HepG2 (cell line): ENCODE results near the gene TCAF1. TPM values are rescaled to one million over a fixed set of nuclear protein-coding genes. Genes with fewer than 3 reads are reported as not detected.

Experiments
- ADNP ChIP-seq: sonication (generic); formaldehyde crosslinking; IDR thresholded peaks from 2 replicates; pipeline ENCODE4 v1.4.0; 2020; ENCODE audit warnings: missing genetic modification reagents
- ARID3A ChIP-seq: IDR thresholded peaks from 2 replicates; pipeline ENCODE4 v1.6.1; 2012; ENCODE audit warnings: low read depth, low read length, improper control_type of control experiment
- ATF7-NPFF ChIP-seq: sonication (generic); formaldehyde crosslinking; IDR thresholded peaks from 2 replicates; pipeline ENCODE4 v1.8.1; 2023; ENCODE audit warnings: mild to moderate bottlenecking, low read depth, missing genetic modification reagents, moderate library complexity
- DR1 ChIP-seq: sonication (generic); formaldehyde crosslinking; IDR thresholded peaks from 2 replicates; pipeline ENCODE4 v1.8.0; 2021; ENCODE audit warnings: mild to moderate bottlenecking, missing genetic modification reagents, inconsistent platforms
- KLF15 ChIP-seq: sonication (generic); formaldehyde crosslinking; IDR thresholded peaks from 2 replicates; pipeline ENCODE4 v1.8.1; 2023; ENCODE audit warnings: borderline replicate concordance, mild to moderate bottlenecking, inconsistent platforms, missing genetic modification reagents, mixed read lengths
- MTERF4 ChIP-seq: sonication (generic); formaldehyde crosslinking; IDR thresholded peaks from 2 replicates; pipeline ENCODE4 v1.8.0; 2023; ENCODE audit warnings: mild to moderate bottlenecking, missing genetic modification reagents
- NR2F2 ChIP-seq: IDR thresholded peaks from 2 replicates; pipeline ENCODE4 v1.6.1; 2012; ENCODE audit warnings: low read depth, inconsistent platforms, borderline replicate concordance
- PRDM10 ChIP-seq: sonication (generic); formaldehyde crosslinking; IDR thresholded peaks from 2 replicates; pipeline ENCODE4 v1.4.0; 2020; ENCODE audit warnings: low read depth, missing genetic modification reagents
- SRY ChIP-seq: sonication (generic); formaldehyde crosslinking; IDR thresholded peaks from 2 replicates; pipeline ENCODE4 v1.8.0; 2022; ENCODE audit warnings: mild to moderate bottlenecking, missing genetic modification reagents
- STAT6 ChIP-seq: sonication (generic); formaldehyde crosslinking; IDR thresholded peaks from 2 replicates; pipeline ENCODE4 v1.4.0; 2020; ENCODE audit warnings: missing genetic modification reagents, mild to moderate bottlenecking, borderline replicate concordance
- TEF ChIP-seq: sonication (generic); formaldehyde crosslinking; IDR thresholded peaks from 2 replicates; pipeline ENCODE4 v1.5.0; 2020; ENCODE audit warnings: missing genetic modification reagents
- ZFP36L1 ChIP-seq: sonication (generic); formaldehyde crosslinking; IDR thresholded peaks from 2 replicates; pipeline ENCODE4 v1.8.0; 2022; ENCODE audit warnings: mild to moderate bottlenecking, missing genetic modification reagents, moderate library complexity
- ZNF20 ChIP-seq: sonication (generic); formaldehyde crosslinking; IDR thresholded peaks from 2 replicates; pipeline ENCODE4 v1.4.0; 2020; ENCODE audit warnings: mild to moderate bottlenecking, moderate library complexity, missing genetic modification reagents
- ZNF256 ChIP-seq: sonication (generic); formaldehyde crosslinking; conservative IDR thresholded peaks from 2 replicates; pipeline ENCODE4 v1.4.0; 2020; ENCODE audit warnings: missing genetic modification reagents
- ZNF292 ChIP-seq: sonication (generic); formaldehyde crosslinking; IDR thresholded peaks from 2 replicates; pipeline ENCODE4 v1.8.1; 2022; ENCODE audit warnings: mild to moderate bottlenecking, low read depth, missing genetic modification reagents, borderline replicate concordance
- ZNF33A ChIP-seq: sonication (generic); formaldehyde crosslinking; IDR thresholded peaks from 2 replicates; pipeline ENCODE4 v1.5.1; 2020; ENCODE audit warnings: missing genetic modification reagents, mild to moderate bottlenecking, moderate library complexity, borderline replicate concordance
- ZNF549 ChIP-seq: sonication (generic); formaldehyde crosslinking; IDR thresholded peaks from 2 replicates; pipeline ENCODE4 v1.5.0; 2020; ENCODE audit warnings: missing genetic modification reagents
- ZNF576 ChIP-seq: sonication (generic); formaldehyde crosslinking; IDR thresholded peaks from 2 replicates; pipeline ENCODE4 v1.4.0; 2020; ENCODE audit warnings: mild to moderate bottlenecking, missing genetic modification reagents
- ZNF614 ChIP-seq: IDR thresholded peaks from 2 replicates; pipeline ENCODE4 v1.6.1; 2018; ENCODE audit warnings: missing biosample characterization, missing genetic modification reagents, inconsistent platforms, borderline replicate concordance
- polyA plus RNA-seq, 8 experiments: library from polyadenylated mRNA; depleted of rRNA in 3 of 8; stranded (reverse) in 7 of 8; unstranded in 1 of 8; fragments of >200 nt; fragmentation: Illumina TruSeq in 4 of 8; extraction: Trizol in 4 of 8; gene quantifications; 2 replicates each; pipeline versions ENCODE4 v1.2.1 to v1.2.3, GENCODE V29; 2011 to 2016; ENCODE audit warnings: low read depth in 4 of 8, missing spikeins in 1 of 8, mixed read lengths in 1 of 8; ENCODE audit not compliant: insufficient read depth in 1 of 8
- total RNA-seq, 5 experiments: library from RNA; depleted of rRNA; stranded (reverse); fragments of >200 nt; fragmentation: Illumina TruSeq; extraction: Trizol; gene quantifications; 2 replicates each; pipeline ENCODE4 v1.2.3, GENCODE V29; 2016; ENCODE audit warnings: low read depth in 1 of 5

The TCAF1 gene
- total and polyA plus RNA-seq, 2 of the 13 experiments (the other 11 are each of a cell fraction or from before 2014, with no cell fraction given), result 36.2 to 101 TPM

- TF ChIP-seq PRDM10 (CRISPR knock-in tag) (0 out of 2 replicates have a peak, but pooled peaks have one; percentile 33), ZNF549 (CRISPR knock-in tag) (no peak), STAT6 (CRISPR knock-in tag) (peak; percentile 80; the same call in 1 of the 2 replicates), ZNF33A (CRISPR knock-in tag) (no peak), TEF (CRISPR knock-in tag) (no peak), ZNF576 (CRISPR knock-in tag) (no peak), ZNF292 (CRISPR knock-in tag) (no peak), MTERF4 (CRISPR knock-in tag) (no peak), ZNF256 (no peak), KLF15 (no peak), ARID3A (peak; percentile 82), ZFP36L1 (CRISPR knock-in tag) (peak; percentile 41; the same call in 1 of the 2 replicates), ZNF20 (CRISPR knock-in tag) (no peak), NR2F2 (peak; percentile 92), ZNF614 (CRISPR knock-in tag) (peak; percentile 64; the same call in 1 of the 2 replicates), ADNP (CRISPR knock-in tag) (no peak), DR1 (CRISPR knock-in tag) (no peak), SRY (CRISPR knock-in tag) (no peak), ATF7-NPFF (CRISPR knock-in tag) (no peak)
Measured at GRCh38 chr7:143900230-143900766, 1.7 kb downstream of the TCAF1 start (continued).
